Muscle of arm (tissue), 14 donors: Measurements from ENCODE around the gene SPATC1L. TPM values are rescaled to one million over a fixed set of nuclear protein-coding genes. Genes with fewer than 3 reads are reported as not detected.
"Not testable (repeated sequence)": the region's sequence is repeated elsewhere in the genome, so short reads cannot be mapped to it uniquely, and the experiment has no call there.

ENCODE experiments used
- DNase-seq: peaks from one replicate; pipeline ENCODE4 v3.0.0-alpha.2; 2013
- long read RNA-seq, 11 donors: transcript quantifications; one replicate each; lab custom pipeline, GENCODE V29; 2026
- polyA plus RNA-seq, 12 donors: library from polyadenylated mRNA; unstranded; fragments of 120-200 nt; gene quantifications; one replicate each; pipeline ENCODE4 v1.2.1, GENCODE V29; 2013; ENCODE audit not compliant: insufficient read length in 12 of 12

SPATC1L gene
- polyA plus RNA-seq = 10 to 100 TPM in 4 of 12 donors, 1 to 10 TPM in 6, not detected in 2; 4.2 to 18.6 (median 9.6) TPM
- long read RNA-seq, donor 1, transcript SPATC1L-202 (4 exons, 1,182 nt) = major isoform, 5 of 5 reads
- long read RNA-seq, donor 1, partial matches to known transcripts = 0 of 5 reads
- long read RNA-seq, donor 1, other reads (novel, unspliced or antisense) = 0 of 5 reads
- long read RNA-seq, donor 2, transcript SPATC1L-202 (4 exons, 1,182 nt) = major isoform, 15 of 15 reads
- long read RNA-seq, donor 2, partial matches to known transcripts = 0 of 15 reads
- long read RNA-seq, donor 2, other reads (novel, unspliced or antisense) = 0 of 15 reads
- long read RNA-seq, donor 3, partial matches to known transcripts = 0 of 4 reads
- long read RNA-seq, donor 3, other reads (novel, unspliced or antisense) = 0 of 4 reads
- long read RNA-seq, donor 4 = 0 reads
- long read RNA-seq, donor 5, transcript SPATC1L-202 (4 exons, 1,182 nt) = major isoform, 15 of 15 reads
- long read RNA-seq, donor 5, partial matches to known transcripts = 0 of 15 reads
- long read RNA-seq, donor 5, other reads (novel, unspliced or antisense) = 0 of 15 reads
- long read RNA-seq, donor 6, partial matches to known transcripts = 0 of 2 reads
- long read RNA-seq, donor 6, other reads (novel, unspliced or antisense) = 0 of 2 reads
- long read RNA-seq, donor 7, transcript SPATC1L-202 (4 exons, 1,182 nt) = major isoform, 6 of 6 reads
- long read RNA-seq, donor 7, partial matches to known transcripts = 0 of 6 reads
- long read RNA-seq, donor 7, other reads (novel, unspliced or antisense) = 0 of 6 reads
- long read RNA-seq, donor 8, transcript SPATC1L-202 (4 exons, 1,182 nt) = major isoform, 9 of 9 reads
- long read RNA-seq, donor 8, partial matches to known transcripts = 0 of 9 reads
- long read RNA-seq, donor 8, other reads (novel, unspliced or antisense) = 0 of 9 reads
- long read RNA-seq, donor 9, partial matches to known transcripts = 0 of 4 reads
- long read RNA-seq, donor 9, other reads (novel, unspliced or antisense) = 0 of 4 reads
- long read RNA-seq, donor 10, transcript SPATC1L-202 (4 exons, 1,182 nt) = major isoform, 12 of 12 reads
- long read RNA-seq, donor 10, partial matches to known transcripts = 0 of 12 reads
- long read RNA-seq, donor 10, other reads (novel, unspliced or antisense) = 0 of 12 reads
- long read RNA-seq, donor 11, transcript SPATC1L-202 (4 exons, 1,182 nt) = major isoform, 6 of 6 reads
- long read RNA-seq, donor 11, partial matches to known transcripts = 0 of 6 reads
- long read RNA-seq, donor 11, other reads (novel, unspliced or antisense) = 0 of 6 reads

DNA sequence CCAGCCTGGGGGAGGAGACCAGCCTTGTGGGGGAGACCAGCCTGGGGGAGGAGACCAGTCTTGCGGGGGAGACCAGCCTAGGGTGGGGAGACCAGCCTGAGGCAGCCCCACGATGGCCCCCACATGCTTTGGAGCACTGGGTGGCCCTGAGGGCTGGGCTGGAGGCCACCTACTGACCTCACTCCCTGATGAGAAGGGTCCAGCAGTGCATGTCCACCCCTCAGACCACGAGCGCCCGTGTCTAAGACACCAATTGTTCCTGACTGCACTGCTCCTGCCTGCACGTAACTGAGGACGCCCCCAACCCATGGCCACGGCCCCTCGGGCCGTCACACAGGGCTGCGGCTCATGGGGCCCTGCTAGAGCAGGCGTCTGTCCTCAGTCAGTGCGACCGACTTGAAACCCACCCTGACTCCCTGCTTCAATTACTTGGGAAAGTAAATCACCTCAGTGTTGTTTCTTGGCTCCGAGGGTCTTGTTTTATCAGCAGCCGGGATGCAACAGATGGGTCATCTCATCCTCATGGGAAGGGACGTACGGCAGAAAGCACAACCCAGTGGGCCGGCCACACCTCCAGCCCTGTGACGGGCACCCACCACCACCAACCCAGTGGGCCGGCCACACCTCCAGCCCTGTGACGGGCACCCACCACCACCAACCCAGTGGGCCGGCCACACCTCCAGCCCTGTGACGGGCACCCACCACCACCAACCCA is at the start of gene SPATC1L:
Gene SPATC1L (minus strand): TSS at position 550 of the 715 bp plus-strand sequence. CDS start 1,643 bp downstream, outside the sequence.
- peak; percentile 68 for DNase-seq

DNA sequence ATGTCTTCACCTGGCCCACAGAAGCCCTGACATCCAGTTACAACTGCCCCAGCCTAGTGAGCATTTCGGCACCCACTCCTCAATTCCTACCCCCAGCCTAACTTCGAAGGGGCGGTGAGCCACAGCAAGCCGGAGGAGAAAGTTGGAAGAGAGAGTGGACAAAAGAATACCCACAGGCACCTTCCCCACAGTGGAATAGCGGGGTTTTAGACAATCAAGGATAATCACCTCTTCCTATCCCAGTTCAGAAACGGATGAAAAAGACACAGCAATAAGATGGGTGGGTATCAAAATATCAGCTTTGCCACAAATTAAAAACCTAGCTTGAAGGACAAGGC is 45.6 kb upstream of the SPATC1L start:
- no peak for DNase-seq

DNA sequence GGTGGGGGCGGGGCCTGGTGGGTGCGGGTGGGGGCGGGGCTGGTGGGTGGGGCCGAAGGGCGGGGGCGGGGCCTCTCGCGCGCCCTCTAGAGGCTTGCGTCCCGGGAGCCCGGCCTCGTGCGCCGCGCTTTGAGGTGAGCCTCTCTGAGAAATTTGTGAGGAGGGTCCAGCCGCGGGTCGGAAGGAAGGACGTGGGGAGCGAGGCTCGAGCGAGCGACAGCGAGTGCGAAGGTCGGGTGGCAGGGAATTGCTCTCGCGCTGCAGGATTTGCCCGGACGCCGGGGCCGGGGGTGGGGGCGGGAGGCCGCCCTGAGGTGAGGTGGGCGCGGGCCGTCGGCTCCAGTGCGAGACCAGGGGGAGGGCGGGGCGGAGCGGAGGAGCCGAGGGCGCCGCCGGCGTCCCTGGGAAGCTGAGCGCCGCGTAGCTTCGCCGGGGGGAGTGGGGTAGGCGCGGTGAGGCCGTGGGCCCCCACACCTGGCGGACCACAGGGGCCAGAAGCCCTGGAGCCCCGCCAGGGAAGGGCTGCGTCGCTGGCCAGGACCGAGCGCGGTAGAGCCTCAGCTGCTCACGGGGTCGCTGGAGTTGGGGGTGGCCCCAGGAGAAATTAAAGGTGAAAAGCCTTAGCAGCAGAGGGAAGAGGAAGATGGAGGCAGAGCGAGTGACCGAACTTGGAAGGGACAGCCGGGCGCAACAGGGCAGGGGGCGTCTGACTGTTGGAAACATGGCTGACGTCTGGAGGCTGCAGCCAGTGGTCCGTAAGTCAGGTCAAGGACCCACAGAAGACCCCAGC is 45.1 kb upstream of the SPATC1L start:
- DNase-seq = no peak

DNA sequence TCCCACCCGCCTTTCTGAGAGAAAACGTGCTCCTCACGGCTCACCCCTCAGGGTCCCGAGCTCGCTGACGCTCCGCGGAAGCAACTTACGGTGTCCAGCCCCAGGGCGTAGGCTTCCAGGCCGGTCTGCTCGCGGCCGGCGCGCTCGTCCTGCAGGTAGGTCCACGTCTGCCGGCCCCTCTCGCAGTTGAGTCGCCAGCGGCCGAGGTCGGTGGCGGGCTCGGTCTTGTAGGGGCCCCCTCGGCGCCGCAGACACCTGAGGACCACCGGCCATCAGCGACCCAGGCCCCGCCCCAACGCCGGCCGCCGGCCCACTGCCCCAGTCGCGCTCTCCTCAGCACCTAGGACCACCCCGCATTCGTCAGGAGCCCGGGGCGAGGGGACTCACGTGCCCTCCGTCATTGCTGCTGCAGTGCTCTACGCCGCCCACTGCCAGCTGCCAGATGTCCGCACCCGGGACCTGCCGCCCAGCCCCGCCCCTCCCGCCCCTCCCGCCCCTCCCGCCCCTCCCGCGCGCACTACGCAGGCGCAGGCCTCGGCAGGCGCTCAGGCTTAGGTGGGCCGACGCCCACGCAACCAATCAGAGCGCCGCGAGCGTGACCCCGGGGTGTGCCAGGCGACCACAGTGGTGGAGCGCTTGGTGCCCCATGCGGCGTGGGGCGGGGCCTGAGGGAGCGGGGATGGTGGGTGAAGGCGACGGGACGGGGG is 44.2 kb upstream of the SPATC1L start, which contains the start of gene LSS:
Gene LSS (minus strand): TSS at position 430 of the 707 bp plus-strand sequence. CDS start 29 bp downstream, at position 401.
- DNase-seq = peak; percentile 91

DNA sequence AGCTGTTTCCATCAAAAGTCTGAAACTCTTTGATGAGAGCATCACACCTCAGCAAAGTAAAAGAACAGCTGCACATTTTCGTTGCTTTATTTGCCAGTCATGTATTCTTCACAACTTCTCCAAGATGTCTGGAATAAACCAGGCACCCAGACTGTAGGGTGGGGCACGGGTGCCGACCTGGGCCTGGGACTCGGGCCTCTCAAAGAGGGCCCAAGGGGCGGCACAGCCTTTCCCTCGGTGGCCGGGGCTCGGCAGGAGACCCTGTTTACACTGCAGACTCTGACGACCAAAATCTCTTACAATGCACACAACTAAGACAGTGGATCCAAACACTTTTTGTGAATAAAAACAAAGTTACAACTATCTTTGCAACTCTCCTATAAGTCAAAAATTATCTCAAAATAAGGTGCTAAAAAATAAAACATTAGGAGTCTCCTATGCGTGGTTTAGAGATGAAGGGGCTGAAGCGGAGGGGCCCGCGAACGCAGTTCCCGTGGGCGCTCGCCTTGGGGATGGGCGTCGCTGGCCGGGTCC is 43.6 kb upstream of the SPATC1L start:
- no peak for DNase-seq

DNA sequence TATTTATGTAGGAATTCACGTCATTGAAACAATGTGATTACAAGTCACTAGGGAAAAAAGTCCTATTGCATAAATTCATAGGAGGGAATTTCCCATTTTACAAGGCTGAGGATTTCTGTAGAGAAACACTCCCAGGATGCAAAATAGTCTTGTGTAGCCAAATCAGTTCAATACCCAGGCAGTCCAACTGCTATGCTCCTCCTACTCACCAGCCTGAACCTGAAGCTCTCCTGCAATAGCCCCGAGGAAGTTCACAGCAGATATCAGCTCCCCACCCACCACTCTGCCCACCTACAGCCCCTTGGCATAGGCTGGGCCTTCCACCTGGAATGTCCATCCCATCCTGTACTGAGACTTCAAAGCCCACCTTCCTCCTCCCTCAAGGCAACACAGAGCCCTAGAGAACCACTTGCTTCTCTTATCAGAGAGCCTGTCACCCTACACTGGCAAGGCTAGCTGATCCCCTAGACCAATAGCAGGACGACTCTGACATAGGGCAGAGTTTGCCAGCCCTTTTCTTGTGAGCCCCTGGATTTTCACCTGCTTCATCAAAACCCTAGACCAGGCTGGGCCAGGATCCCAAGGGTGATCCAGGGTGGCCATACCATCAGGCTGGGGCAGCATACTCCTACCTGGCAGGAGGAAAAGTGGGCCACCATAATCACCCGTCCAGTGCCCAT is 42.8 kb upstream of the SPATC1L start:
- DNase-seq = no peak

DNA sequence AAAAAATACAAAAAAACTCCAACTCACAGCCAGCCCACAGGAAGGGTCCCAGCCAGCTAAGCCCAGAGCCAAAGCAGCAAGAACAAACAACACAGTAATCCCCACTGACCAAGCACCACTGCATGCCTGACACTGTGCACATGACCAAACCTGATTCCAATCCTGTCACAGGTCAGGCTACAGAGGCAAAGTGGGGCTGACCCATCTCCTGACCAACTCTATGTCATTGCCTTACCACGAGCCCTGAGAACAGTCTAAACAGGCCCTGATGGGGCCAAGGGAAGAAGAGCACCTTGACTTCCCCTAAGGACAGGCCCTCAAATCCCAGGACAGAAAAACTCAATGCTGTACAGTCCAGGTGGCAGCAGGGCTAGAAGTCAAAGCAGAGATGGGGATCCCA is 41.9 kb upstream of the SPATC1L start:
- DNase-seq = no peak

DNA sequence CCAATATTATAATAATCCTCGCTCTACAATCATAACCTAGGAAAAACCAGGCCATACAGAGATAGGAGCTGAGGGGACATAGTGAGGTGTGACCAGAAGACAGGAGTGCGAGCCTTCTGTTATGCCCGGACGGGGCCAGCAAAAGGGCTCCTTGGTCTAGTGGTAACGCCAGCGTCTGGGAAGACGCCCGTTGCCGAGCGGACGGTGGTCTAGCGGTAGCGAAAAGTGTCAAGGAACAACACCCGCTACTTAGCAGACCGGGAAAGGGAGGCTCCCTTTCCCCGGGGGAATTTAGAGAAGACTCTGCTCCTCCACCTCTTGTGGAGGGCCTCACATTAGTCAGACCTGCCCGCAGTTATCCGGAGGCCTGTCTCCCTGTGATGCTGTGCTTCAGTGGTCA is 39.4 kb upstream of the SPATC1L start:
- DNase-seq = not testable (repeated sequence)

DNA sequence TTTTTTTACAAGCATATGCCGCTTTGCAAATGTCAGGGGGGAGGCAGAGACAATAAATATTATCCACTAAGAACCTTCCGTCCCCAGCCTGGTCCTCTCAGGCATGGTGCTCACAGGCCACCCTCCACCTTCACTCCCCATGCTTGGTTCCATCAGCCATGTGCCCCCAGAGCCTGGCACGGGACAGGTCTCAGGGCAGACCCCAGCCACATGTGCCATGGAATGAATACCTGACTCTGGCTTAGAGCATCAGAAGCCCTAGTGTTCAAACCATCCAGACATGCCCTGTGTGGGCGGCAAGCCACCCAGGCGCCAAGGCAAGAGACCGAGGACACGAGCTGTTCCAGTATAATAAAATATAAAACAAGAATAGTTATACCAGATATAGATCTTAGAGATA is 39.0 kb upstream of the SPATC1L start:
- no peak for DNase-seq

DNA sequence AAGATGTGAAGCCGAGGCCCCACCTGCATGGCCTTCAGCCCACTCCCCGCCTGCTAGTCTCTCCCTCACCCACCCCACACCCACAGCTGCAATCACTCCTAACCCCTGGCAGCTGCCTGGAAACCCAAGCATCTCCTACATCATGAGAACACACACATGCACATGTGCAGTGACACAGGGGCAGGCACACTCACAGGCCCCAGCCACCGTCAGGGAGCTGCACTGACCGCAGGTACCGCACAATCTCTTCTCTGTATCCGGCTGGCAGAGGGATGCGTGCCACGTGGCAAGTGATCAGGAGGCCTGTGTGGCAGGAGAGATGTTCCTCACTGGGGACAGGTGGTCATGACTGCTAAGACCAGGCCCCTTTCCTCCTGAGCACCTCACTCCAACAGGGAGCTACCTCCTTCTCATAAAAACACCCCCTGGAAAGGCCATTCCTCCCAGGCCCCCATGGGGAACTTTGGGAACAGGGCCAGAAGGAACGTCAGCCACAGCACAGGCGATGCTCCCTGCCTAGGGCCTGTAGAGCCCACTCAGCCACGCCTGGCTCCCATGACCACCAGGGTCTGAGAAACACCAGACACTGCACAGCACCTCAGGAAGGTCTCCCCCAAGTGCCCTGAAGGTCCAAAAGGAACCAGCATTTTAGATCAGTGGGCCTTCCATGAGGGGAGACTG is 38.3 kb upstream of the SPATC1L start:
- DNase-seq = no peak

DNA sequence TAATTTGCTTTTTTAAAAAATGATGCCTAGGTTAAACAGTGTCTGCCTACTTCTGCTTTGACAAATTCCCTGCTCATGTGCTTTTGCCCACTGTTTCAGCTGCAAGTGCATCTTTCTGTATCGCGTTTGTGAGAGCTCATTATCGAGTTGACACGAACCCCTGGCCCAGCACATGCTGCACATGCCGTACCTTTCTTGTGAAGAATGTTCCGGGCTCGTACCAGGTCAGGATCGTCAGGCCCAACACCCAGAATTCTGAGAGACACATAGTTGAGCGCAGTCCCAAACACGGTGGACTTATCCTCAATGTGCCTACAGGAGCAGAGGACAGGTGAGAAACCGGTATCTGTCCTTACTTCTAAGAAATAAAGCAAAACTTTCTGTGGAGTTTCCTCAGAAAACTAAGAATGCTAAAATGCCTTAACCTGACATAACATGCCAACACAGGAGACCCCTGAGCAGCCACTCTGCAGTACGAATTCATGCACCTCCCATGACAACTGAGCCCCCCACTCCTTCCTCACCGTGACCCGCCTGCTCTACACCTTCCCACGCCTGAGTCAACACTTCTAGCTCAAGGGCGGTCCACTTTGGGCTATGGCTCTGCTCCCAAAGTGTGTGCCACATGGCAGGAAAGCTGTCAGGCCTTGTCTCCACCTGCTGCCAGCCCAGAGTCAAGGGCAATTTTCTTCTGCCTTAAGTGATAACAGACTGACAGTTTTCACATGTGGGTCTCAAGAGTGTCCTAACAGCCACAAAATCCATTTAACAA is 37.6 kb upstream of the SPATC1L start:
- DNase-seq = no peak

DNA sequence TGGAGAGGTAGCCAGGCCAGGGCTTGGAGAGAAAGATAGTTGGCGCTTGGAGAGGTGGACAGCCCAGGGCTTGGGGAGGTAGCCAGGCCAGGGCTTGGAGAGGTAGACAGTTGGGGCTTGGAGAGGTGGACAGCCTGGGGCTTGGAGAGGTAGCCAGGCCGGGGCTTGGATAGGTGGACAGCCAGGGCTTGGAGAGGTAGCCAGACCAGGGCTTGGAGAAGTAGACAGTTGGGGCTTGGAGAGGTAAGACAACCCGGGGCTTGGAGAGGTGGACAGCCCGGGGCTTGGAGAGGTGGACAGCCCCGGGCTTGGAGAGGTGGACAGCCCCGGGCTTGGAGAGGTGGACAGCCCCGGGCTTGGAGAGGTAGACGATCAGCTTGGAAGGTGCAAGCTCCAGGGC is 36.6 kb upstream of the SPATC1L start:
- no peak for DNase-seq

DNA sequence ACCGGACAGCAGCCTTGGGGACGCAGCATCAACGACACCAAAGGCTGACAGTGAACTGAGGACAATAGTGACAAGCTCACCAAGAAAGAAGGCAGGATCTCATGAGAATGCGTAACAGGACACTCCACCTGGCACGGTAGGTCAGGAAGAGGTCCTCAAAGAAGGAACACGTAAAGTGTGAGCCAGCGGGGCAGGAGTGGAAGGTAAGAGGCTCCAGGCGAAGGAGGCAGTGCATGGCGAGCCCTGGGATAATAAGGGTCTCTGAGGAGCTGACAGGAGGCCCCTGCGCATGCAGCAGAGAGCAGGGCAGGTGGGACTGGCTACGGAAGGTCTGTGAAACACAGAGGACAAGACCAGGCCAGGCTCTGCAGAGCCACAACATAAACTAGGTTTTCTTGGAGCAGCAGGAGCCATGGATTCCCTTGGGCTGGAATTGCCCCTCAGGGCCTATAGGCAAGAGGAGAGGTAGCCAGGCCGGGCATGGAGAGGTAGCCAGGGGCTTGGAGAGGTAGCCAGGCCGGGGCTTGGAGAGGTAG is 36.1 kb upstream of the SPATC1L start:
- DNase-seq = no peak

DNA sequence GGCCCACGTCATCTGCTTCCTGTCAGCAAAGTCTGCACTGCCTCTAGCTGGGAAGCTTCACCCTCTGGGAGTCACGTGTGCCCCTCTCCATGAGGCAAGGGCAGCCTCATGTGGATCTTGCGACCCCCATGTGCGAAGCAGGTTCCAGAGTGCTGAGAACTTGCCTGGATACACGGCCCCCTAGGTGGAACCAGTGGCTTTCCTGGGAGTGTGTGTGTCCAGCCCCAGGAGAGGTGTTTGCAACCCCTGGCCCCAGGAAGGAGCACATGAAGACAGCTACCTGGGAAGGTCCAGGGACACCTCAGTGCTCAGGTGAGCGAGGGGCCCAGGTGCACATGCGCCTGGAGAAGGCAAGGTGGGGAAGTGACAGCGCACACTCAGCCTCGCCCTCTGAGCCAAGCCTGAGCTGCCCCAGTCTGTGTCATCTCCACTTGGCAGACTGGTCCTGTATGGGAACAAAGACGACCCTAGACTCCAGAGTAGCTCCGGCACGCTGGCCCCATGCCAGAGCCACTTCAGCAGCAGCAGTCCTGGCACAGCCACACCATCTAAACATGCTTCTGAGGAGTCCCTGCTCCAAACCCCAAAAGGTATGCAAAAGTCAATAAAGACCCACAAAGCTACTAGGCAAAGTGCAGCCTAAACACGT is 35.5 kb upstream of the SPATC1L start:
- DNase-seq = no peak

DNA sequence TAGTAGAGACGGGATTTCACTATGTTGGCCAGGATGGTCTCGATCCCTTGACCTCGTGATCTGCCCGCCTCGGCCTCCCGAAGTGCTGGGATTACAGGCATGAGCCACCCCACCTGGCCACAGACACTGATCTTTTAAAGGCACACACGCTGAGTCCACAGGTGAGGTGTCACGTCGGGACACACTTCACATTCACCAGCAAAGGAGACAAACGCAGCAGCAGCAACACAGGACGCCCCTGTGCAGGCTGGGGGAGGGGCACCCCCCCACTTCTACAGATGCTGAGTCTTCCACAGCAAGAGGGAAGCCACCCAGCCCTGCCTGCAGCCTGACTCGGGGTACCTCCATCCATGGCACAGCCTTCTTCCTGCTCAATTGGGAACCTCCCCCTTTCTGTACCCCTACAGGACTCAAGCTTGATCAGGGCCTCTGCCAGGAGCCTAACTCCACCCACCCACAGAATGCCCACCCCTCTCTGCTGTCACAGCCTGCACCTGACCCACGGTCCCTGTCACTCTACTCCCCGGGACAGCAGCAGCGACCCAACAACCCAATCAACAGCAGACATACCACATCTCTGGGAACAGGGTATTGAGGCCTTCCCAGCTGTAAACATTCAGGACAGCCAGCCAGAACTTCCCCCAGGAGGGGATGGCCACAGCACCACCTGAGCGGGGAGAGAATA is 34.8 kb upstream of the SPATC1L start:
- no peak for DNase-seq
